SHP77 (cell line): ENCODE data around the gene CTSW.

Experiments
- DNase-seq, 2 experiments: peaks; one replicate each; lab custom pipeline; 2025; lab: John Stamatoyannopoulos, UW

Gene CTSW

DNA sequence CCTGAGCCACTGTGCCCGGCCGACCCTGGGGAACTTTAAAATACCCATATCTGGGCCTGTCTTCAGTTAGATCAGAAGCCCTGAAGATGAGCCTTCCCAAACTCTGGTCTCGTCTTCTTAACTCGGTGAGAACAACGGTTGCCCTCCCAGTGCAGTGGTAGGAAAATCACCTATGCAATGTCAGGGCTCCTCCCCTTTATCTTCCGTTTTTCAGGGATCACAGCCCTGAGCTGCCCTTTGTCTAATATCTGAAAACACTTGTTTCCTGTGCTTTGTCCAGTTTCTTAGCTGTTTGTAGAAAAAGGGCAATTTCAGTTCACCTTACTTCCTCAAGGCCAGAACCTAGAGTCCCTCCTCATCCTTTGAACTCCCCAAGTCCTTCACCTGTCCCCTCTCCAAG, 49.0 kb downstream of the CTSW start:
- no peak for DNase-seq

DNA sequence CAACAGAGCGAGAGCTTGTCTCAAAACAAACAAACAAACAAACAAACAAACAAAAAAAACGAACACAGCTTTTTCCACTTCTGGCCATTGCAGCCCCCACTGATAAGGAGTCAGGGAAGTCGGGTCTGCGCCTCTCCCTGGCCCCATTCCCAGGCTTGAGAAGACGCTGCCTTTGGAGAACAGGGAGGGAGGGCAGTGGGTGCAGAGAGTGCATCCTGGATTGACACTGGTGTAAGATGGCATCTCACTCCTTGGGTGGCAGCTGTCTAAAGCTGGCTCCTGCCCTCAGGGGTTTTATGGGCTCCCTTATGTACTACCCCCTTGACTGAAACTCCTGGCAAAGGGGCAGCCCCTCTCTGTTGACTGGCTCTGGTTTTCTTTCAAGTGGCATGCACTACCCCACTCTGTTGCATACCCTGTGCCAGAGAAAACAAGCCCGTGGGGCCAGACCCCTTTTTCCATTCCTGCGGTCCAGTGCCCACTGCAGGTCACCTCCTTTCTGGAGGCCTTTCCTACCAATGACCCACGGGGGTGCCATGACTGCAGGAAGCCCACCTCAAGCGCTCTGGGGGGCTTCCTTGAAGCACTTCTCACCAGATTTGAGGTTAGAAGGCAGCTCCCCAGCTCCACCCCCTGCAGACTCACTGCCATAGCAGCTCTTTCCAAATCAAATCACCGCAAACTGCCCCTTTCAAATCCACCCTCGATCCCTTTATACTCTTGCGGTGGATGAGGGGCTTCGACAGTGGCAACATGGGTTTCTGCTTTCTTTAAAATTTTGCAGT, 52.3 kb downstream of the CTSW start:
- DNase-seq = no peak

DNA sequence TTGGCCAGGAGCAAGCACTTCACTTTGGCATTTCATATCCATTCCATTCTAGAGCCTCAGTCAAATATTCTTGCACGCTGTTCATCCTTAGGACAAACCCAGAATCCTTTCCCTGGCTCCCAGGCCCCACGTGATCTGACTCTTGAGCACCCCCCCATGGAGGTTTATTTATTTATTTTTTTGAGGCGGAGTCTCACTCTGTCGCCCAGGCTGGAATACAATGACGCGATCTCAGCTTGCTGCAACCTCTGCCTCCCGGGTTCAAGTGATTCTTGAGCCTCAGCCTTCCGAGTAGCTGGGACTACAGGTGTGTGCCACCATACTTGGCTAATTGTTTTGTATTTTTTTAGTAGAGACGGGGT, 52.9 kb downstream of the CTSW start:
- peak; percentile 21 to 30 for DNase-seq
